ENCODE measurements around the gene ARHGAP6.

GRCh38 chrX:11451151-11451550 lies 214.6 kb downstream of the ARHGAP6 start:
- TF ChIP-seq POLR2A (IDR thresholded peaks at IDR 0.05; ENCODE audit: low read depth, low read length) (no peak), POLR2AphosphoS5 (IDR thresholded peaks at IDR 0.05; ENCODE audit: low read depth, low read length) (no peak)

All from GM12892 (cell line).